ENCODE results near the gene SH2D7. TPM values are rescaled to one million over a fixed set of nuclear protein-coding genes. Genes with fewer than 3 reads are reported as not detected.
A peak's percentile ranks its signal among the peaks of the same experiment; 100 is the strongest.

Gene SH2D7
- total RNA-seq, 1 experiment from 2014 or later = not detected

DNA sequence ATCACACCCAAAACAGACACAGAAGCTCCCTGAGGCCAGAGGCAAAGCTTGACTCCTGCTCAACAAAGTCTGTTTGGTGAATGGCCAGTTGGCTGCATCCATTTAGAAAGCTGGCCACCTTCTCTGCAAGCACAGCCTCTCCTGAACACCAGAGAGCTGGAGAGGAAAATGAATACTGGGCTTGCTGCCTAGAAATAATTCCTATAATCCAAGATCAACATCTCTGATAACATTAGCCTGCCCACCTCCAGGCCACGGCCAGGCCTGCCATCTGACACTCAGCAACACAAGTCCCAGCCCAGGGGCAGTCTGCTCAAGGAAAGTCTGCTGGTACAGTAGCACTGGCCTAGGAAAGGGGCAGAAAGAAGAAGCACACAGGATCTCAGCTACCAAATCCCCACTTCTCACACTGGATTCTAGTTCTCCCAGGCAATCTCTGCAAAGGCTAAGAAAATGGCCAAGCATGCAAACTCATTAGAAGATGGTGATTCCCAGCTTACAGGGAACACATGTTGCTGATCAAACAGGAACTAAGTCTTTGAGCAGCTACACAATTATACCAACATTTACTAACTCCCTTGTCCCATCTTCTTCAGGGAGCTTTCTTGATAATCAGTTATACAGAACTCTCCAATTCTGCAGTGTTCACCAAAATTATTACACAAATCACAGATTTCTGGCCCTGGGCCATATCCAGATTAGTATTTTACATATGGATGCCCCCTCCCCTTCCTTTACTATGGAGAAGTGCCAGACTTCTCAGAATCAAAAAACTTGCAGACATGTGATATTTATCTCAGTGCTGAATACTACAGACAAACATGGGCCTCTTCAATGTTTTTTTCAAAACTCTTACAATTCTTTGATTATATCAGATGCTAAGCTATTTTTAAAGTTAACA lies 24.8 kb upstream of the SH2D7 start:
- Histone ChIP-seq H3K79me2 (ENCODE audit: low read length) (peaks cover 97% of the 10 kb centered on the region), H3K4me2 (ENCODE audit: low read length) (peak overlapping the region; percentile 15; the same call in 1 of the 2 replicates), H3K27me3 (ENCODE audit: low read length) (no peaks in the 10 kb centered on the region), H3K4me1 (ENCODE audit: insufficient read depth, low read length) (peaks cover 36% of the 10 kb centered on the region), H3K27ac (ENCODE audit: low read length) (no peak overlapping the region), H3K9ac (ENCODE audit: low read length) (no peak overlapping the region), H3K36me3 (ENCODE audit: low read depth, low read length) (no peaks in the 10 kb centered on the region), H3K9me2 (replicated peaks; ENCODE audit: low read length) (no peaks in the 10 kb centered on the region), H3K4me3 (ENCODE audit: low read length) (no peak overlapping the region), H3F3A (ENCODE audit: low read length, unreplicated experiment) (no peaks in the 10 kb centered on the region), H4K20me1 (ENCODE audit: low read length) (no peaks in the 10 kb centered on the region), H2AFZ (ENCODE audit: low read length) (no peak overlapping the region), H3K9me3 (ENCODE audit: low read length) (no peaks in the 10 kb centered on the region)
- intact Hi-C loops (cut with micrococcal nuclease) = no loop called here
- BruUV-seq (replicated peaks) = no TSS peak
- CTCF ChIA-PET = no interaction called here
- TF ChIP-seq EZH2 (IDR thresholded peaks at IDR 0.05; ENCODE audit: low read length, unreplicated experiment) = no peak
- TF ChIP-seq, protein P1, sequence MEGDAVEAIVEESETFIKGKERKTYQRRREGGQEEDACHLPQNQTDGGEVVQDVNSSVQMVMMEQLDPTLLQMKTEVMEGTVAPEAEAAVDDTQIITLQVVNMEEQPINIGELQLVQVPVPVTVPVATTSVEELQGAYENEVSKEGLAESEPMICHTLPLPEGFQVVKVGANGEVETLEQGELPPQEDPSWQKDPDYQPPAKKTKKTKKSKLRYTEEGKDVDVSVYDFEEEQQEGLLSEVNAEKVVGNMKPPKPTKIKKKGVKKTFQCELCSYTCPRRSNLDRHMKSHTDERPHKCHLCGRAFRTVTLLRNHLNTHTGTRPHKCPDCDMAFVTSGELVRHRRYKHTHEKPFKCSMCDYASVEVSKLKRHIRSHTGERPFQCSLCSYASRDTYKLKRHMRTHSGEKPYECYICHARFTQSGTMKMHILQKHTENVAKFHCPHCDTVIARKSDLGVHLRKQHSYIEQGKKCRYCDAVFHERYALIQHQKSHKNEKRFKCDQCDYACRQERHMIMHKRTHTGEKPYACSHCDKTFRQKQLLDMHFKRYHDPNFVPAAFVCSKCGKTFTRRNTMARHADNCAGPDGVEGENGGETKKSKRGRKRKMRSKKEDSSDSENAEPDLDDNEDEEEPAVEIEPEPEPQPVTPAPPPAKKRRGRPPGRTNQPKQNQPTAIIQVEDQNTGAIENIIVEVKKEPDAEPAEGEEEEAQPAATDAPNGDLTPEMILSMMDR (conservative IDR thresholded peaks at IDR 0.05; ENCODE audit: low read depth, low read length) = no peak
- TF ChIP-seq EZH2phosphoT487 (IDR thresholded peaks at IDR 0.05; ENCODE audit: borderline replicate concordance, low read length) = no peak
- peak; percentile 53 for ATAC-seq
- peak; percentile 44 for DNase-seq
- POLR2A ChIA-PET (ENCODE audit: unreplicated experiment) = no interaction called here

- Histone ChIP-seq H3K9me2 (replicated peaks; ENCODE audit: low read length) (no peaks in the 10 kb centered on the region), H3F3A (ENCODE audit: low read length, unreplicated experiment) (no peaks in the 10 kb centered on the region), H3K4me3 (ENCODE audit: low read length) (no peak overlapping the region), H3K27ac (ENCODE audit: low read length) (no peak overlapping the region), H3K9ac (ENCODE audit: low read length) (no peak overlapping the region), H3K4me1 (ENCODE audit: insufficient read depth, low read length) (peaks cover 36% of the 10 kb centered on the region), H2AFZ (ENCODE audit: low read length) (no peak overlapping the region), H4K20me1 (ENCODE audit: low read length) (no peaks in the 10 kb centered on the region), H3K36me3 (ENCODE audit: low read depth, low read length) (no peaks in the 10 kb centered on the region), H3K9me3 (ENCODE audit: low read length) (no peaks in the 10 kb centered on the region), H3K4me2 (ENCODE audit: low read length) (no peak overlapping the region), H3K79me2 (ENCODE audit: low read length) (peaks cover 95% of the 10 kb centered on the region), H3K27me3 (ENCODE audit: low read length) (no peaks in the 10 kb centered on the region)
- TF ChIP-seq, protein P1 (conservative IDR thresholded peaks at IDR 0.05; ENCODE audit: low read depth, low read length) = no peak
- TF ChIP-seq EZH2 (IDR thresholded peaks at IDR 0.05; ENCODE audit: low read length, unreplicated experiment) (no peak), EZH2phosphoT487 (IDR thresholded peaks at IDR 0.05; ENCODE audit: borderline replicate concordance, low read length) (no peak)
- intact Hi-C loops (cut with micrococcal nuclease) = no loop called here
- no peak for DNase-seq
- ATAC-seq = no peak
- POLR2A ChIA-PET (ENCODE audit: unreplicated experiment) = no interaction called here
- CTCF ChIA-PET = no interaction called here
- no TSS peak for BruUV-seq (replicated peaks)
Observed at GRCh38 chr15:78069052-78069414, 23.3 kb upstream of the SH2D7 start.

- ATAC-seq (no peak), DNase-seq (no peak)
- H3K27me3 ChIP-seq (ENCODE audit: low read length) = no peaks in the 10 kb centered on the region
- peak overlapping the region; percentile 47; the same call in 1 of the 2 replicates for H3K4me2 ChIP-seq (ENCODE audit: low read length)
- no peak for TF ChIP-seq EZH2 (IDR thresholded peaks at IDR 0.05; ENCODE audit: low read length, unreplicated experiment)
- TF ChIP-seq, protein P1 (conservative IDR thresholded peaks at IDR 0.05; ENCODE audit: low read depth, low read length) = no peak
- no peak for TF ChIP-seq EZH2phosphoT487 (IDR thresholded peaks at IDR 0.05; ENCODE audit: borderline replicate concordance, low read length)
- no peak overlapping the region for H3K4me3 ChIP-seq (ENCODE audit: low read length)
- intact Hi-C loops (cut with micrococcal nuclease) = loop anchor here (10.0 kb wide), 1 partner anchor 65 kb away; no protein-coding TSS in a partner anchor
- no peak overlapping the region for H2AFZ ChIP-seq (ENCODE audit: low read length)
- H3F3A ChIP-seq (ENCODE audit: low read length, unreplicated experiment) = no peaks in the 10 kb centered on the region
- H3K9me2 ChIP-seq (replicated peaks; ENCODE audit: low read length) = no peaks in the 10 kb centered on the region
- H4K20me1 ChIP-seq (ENCODE audit: low read length) = no peaks in the 10 kb centered on the region
- CTCF ChIA-PET = no interaction called here
- no peak overlapping the region for H3K9ac ChIP-seq (ENCODE audit: low read length)
- H3K36me3 ChIP-seq (ENCODE audit: low read depth, low read length) = no peaks in the 10 kb centered on the region
- H3K79me2 ChIP-seq (ENCODE audit: low read length) = peaks cover 95% of the 10 kb centered on the region
- peak overlapping the region; percentile 38; the same call in 1 of the 2 replicates for H3K27ac ChIP-seq (ENCODE audit: low read length)
- no peaks in the 10 kb centered on the region for H3K9me3 ChIP-seq (ENCODE audit: low read length)
- POLR2A ChIA-PET (ENCODE audit: unreplicated experiment) = no interaction called here
- no TSS peak for BruUV-seq (replicated peaks)
- H3K4me1 ChIP-seq (ENCODE audit: insufficient read depth, low read length) = peaks cover 36% of the 10 kb centered on the region
Observed at GRCh38 chr15:78069462-78070029, 22.8 kb upstream of the SH2D7 start.
